ENCODE data around the gene FBXL20.

Gene FBXL20

DNA sequence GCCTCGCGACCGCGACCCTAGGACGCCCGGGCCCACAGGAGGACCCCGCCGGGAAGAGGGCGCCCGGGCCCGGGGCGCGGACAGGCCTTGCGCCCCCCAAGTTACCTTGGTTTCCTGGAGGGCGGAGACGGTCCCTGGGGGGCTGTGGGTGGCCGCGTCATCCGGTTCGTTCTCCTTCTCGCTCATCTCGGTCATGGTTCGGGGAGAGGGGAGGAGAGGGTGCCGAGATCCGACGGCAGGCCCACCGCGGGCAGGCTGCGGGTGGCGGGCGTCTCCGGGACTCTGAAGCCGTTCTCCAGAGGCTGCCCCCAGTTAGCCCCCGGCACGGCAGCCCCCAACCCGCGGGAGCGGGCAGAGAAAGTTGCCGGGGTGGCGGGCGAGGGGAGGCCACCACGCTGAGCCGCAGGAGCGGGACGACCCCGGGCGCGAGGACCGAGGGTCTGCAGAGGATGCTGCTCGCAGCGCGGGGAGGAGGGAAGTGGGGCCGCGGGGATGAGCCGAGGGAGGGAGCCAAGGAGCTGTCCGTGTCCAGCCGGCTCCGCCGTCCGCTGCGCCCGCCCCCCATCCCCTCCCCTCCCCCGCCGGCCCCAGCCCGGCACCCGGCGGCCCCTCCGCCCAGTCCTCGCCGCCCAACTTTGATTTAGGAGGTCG, 176.0 kb downstream of the FBXL20 start, which contains the start of gene STAC2:
Gene STAC2, minus strand, starts transcription at position 638 of the 651 bp plus-strand sequence. Its CDS starts 443 bp downstream, at position 195.
- DNase-seq (ENCODE audit: low spot score) = no peak

- no peak for DNase-seq (ENCODE audit: low spot score)
Observed at GRCh38 chr17:39224778-39225307, 176.6 kb downstream of the FBXL20 start.

- no peak for DNase-seq (ENCODE audit: low spot score)
Observed at GRCh38 chr17:39223907-39224777, 177.3 kb downstream of the FBXL20 start.

GRCh38 chr17:39222866-39223834, 178.3 kb downstream of the FBXL20 start:
- DNase-seq (ENCODE audit: low spot score) = no peak

GRCh38 chr17:39222151-39222550, 179.3 kb downstream of the FBXL20 start:
- DNase-seq (ENCODE audit: low spot score) = no peak

GRCh38 chr17:39221572-39221971, 179.9 kb downstream of the FBXL20 start:
- no peak for DNase-seq (ENCODE audit: low spot score)

GRCh38 chr17:39219647-39220154, 181.7 kb downstream of the FBXL20 start:
- no peak for DNase-seq (ENCODE audit: low spot score)

DNA sequence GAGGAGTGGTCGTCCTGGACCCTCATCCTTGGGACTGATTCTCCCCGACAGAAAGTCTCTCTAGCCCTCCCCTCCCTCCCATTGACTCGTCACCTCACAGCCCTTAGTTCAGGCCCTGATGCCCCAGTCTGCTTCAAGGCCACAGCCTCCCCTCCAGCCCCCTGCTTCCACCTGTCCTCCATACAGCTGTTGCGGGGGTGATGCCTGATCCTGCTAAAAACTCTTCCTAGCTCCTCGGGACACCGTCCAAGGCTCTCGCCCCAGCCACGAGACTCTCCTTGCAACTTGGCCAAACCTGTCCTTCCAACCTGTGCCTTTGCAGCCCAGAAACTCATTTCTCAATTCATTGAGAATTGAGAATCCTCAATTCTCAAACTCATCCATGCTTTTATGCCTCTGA, 182.5 kb downstream of the FBXL20 start:
- DNase-seq (ENCODE audit: low spot score) = no peak

GRCh38 chr17:39217734-39218369, 183.6 kb downstream of the FBXL20 start:
- no peak for DNase-seq (ENCODE audit: low spot score)

GRCh38 chr17:39213852-39214251, 187.6 kb downstream of the FBXL20 start:
- DNase-seq (ENCODE audit: low spot score) = no peak

GRCh38 chr17:39212841-39213480, 188.5 kb downstream of the FBXL20 start:
- no peak for DNase-seq (ENCODE audit: low spot score)

- no peak for DNase-seq (ENCODE audit: low spot score)
Observed at GRCh38 chr17:39212195-39212810, 189.1 kb downstream of the FBXL20 start.

DNA sequence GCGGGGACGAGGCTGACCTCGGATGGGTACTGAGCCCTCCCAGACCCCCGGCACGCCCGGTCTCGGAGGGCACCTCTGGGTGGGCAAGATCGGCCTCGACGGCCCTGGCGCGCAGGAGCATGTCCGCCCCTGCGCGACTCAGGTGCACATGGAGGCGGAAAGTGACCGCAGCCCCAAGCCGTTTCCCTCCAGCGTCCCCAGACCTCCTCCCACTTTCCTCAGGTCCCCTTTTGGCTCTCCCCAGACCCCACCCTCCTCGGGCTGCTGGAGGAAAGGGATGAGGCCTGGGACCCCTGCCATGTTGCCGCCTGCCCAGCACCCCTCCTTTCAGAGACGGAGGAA, 191.4 kb downstream of the FBXL20 start:
- DNase-seq (ENCODE audit: low spot score) = no peak

- peak; percentile 35 for DNase-seq (ENCODE audit: low spot score)
Observed at GRCh38 chr17:39209317-39210092, 191.9 kb downstream of the FBXL20 start.

- DNase-seq (ENCODE audit: low spot score) = no peak
Observed at GRCh38 chr17:39208893-39209292, 192.5 kb downstream of the FBXL20 start.

DNA sequence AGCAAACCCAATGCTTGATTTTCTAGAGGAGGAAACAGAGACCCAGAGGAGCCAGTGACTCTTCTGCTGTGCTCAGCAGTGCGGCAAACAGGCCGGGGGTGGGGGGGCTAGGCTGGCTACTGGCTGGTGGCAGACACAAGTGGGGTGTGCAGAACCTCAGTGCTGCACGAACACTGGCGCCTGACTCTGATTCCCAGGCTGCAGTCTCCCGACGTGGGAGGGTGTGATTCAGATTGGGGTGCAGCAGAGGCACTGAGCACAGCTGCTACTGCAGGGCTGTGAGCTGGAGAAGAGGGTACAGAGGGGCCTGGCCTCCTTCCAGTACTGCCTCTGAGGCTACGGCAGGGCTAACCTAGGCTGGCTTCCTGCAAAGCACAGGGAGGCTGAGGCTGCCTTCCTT, 193.3 kb downstream of the FBXL20 start:
- no peak for DNase-seq (ENCODE audit: low spot score)

- no peak for DNase-seq (ENCODE audit: low spot score)
Observed at GRCh38 chr17:39205112-39205526, 196.3 kb downstream of the FBXL20 start.

GRCh38 chr17:39204245-39204644, 197.2 kb downstream of the FBXL20 start:
- DNase-seq (ENCODE audit: low spot score) = no peak

All from kidney capillary endothelial cell (primary cell).